NCI-H2171 treated with DMSO at 0.1 percent for 48 hours (cell line): ENCODE data around the gene TRIP6.
"Not testable (repeated sequence)": the region's sequence is repeated elsewhere in the genome, so short reads cannot be mapped to it uniquely, and the experiment has no call there.

Experiments used
- DNase-seq: peaks from one replicate; lab custom pipeline; 2025; lab: John Stamatoyannopoulos, UW

The TRIP6 gene

GRCh38 chr7:100890653-100891567 lies 23.7 kb downstream of the TRIP6 start:
- DNase-seq, result no peak

GRCh38 chr7:100891568-100892247 lies 24.5 kb downstream of the TRIP6 start:
- DNase-seq, result no peak

- DNase-seq, result no peak
These were observed 25.5 kb downstream of the TRIP6 start for GRCh38 chr7:100892364-100893317.

GRCh38 chr7:100893318-100893895 lies 26.2 kb downstream of the TRIP6 start:
- DNase-seq, result no peak

GRCh38 chr7:100893910-100894721 lies 26.9 kb downstream of the TRIP6 start:
- DNase-seq, result no peak

- peak; percentile 34 for DNase-seq
These were observed 27.9 kb downstream of the TRIP6 start for GRCh38 chr7:100894860-100895700.

- no peak for DNase-seq
These were observed 28.4 kb downstream of the TRIP6 start, which contains the start of gene ACHE for GRCh38 chr7:100895701-100895955. TSS of gene ACHE (minus strand) at chr7:100895888. CDS start at chr7:100894232, 1,656 bp downstream.

- DNase-seq, result peak; percentile 74
These were observed 29.0 kb downstream of the TRIP6 start for GRCh38 chr7:100895956-100896731.

- peak; percentile 61 for DNase-seq
These were observed 29.8 kb downstream of the TRIP6 start for GRCh38 chr7:100896732-100897608.

- DNase-seq, result peak; percentile 68
These were observed 30.7 kb downstream of the TRIP6 start for GRCh38 chr7:100897772-100898454.

GRCh38 chr7:100899432-100899831 lies 32.2 kb downstream of the TRIP6 start:
- no peak for DNase-seq

- DNase-seq, result no peak
These were observed 33.8 kb downstream of the TRIP6 start for GRCh38 chr7:100900978-100901377.

GRCh38 chr7:100901921-100902332 lies 34.7 kb downstream of the TRIP6 start:
- no peak for DNase-seq

GRCh38 chr7:100902638-100903037 lies 35.5 kb downstream of the TRIP6 start:
- DNase-seq, result no peak

- DNase-seq, result no peak
These were observed 41.3 kb downstream of the TRIP6 start for GRCh38 chr7:100908512-100908911.

GRCh38 chr7:100910443-100910842 lies 43.3 kb downstream of the TRIP6 start:
- DNase-seq, result not testable (repeated sequence)

GRCh38 chr7:100911484-100911883 lies 44.3 kb downstream of the TRIP6 start:
- DNase-seq, result no peak
